NCI-H748 (cell line): Measurements from ENCODE around the gene HMX1.

Experiments used
- DNase-seq: peaks from one replicate; lab custom pipeline; 2025; ENCODE audit not compliant: unreplicated experiment; lab: John Stamatoyannopoulos, UW

The HMX1 gene

GRCh38 chr4:8857766-8858700, 13.6 kb downstream of the HMX1 start:
- DNase-seq, result no peak

- no peak for DNase-seq
These were observed 14.6 kb downstream of the HMX1 start for GRCh38 chr4:8856835-8857621.

- DNase-seq, result no peak
These were observed 15.8 kb downstream of the HMX1 start for GRCh38 chr4:8855818-8856245.

GRCh38 chr4:8854931-8855330, 16.7 kb downstream of the HMX1 start:
- no peak for DNase-seq

- DNase-seq, result no peak
These were observed 17.6 kb downstream of the HMX1 start for GRCh38 chr4:8854016-8854415.

GRCh38 chr4:8853249-8853648, 18.4 kb downstream of the HMX1 start:
- DNase-seq, result no peak

GRCh38 chr4:8852118-8852704, 19.4 kb downstream of the HMX1 start:
- DNase-seq, result no peak

GRCh38 chr4:8851321-8852117, 20.1 kb downstream of the HMX1 start:
- DNase-seq, result no peak

- DNase-seq, result no peak
These were observed 20.8 kb downstream of the HMX1 start for GRCh38 chr4:8850830-8851188.

- no peak for DNase-seq
These were observed 21.4 kb downstream of the HMX1 start for GRCh38 chr4:8850074-8850829.

- DNase-seq, result no peak
These were observed 22.2 kb downstream of the HMX1 start for GRCh38 chr4:8849266-8850073.

GRCh38 chr4:8848507-8849265, 23.0 kb downstream of the HMX1 start:
- DNase-seq, result no peak

- no peak for DNase-seq
These were observed 23.9 kb downstream of the HMX1 start for GRCh38 chr4:8847764-8848163.

GRCh38 chr4:8847331-8847730, 24.3 kb downstream of the HMX1 start:
- no peak for DNase-seq

GRCh38 chr4:8846826-8847225, 24.8 kb downstream of the HMX1 start:
- no peak for DNase-seq

- no peak for DNase-seq
These were observed 25.5 kb downstream of the HMX1 start for GRCh38 chr4:8846046-8846720.

- DNase-seq, result no peak
These were observed 26.5 kb downstream of the HMX1 start for GRCh38 chr4:8844976-8845690.
